ENCODE measurements around the gene HOXC5.

The HOXC5 gene

GRCh38 chr12:54032627-54033100, at the start of gene HOXC5:
HOXC5 (plus strand) TSS chr12:54033050; CDS start chr12:54033123, 73 bp downstream.
- DNase-seq = peak; percentile 89
- in situ Hi-C loops (cut with HindIII; ENCODE audit: low pct_ligation_motif_present, low pct_unique_long_range_greater_than_20kb, low sequenced_read_pairs) = no loop called here

- in situ Hi-C loops (cut with HindIII; ENCODE audit: low pct_ligation_motif_present, low pct_unique_long_range_greater_than_20kb, low sequenced_read_pairs) = no loop called here
- DNase-seq = no peak
These were observed 49.3 kb upstream of the HOXC5 start for GRCh38 chr12:53983568-53983949.

GRCh38 chr12:53983950-53984572, 48.8 kb upstream of the HOXC5 start:
- in situ Hi-C loops (cut with HindIII; ENCODE audit: low pct_ligation_motif_present, low pct_unique_long_range_greater_than_20kb, low sequenced_read_pairs) = no loop called here
- no peak for DNase-seq

GRCh38 chr12:53984901-53985691, 47.8 kb upstream of the HOXC5 start, which contains the start of gene HOXC10:
HOXC10 (plus strand) TSS chr12:53985146; CDS start chr12:53985260, 114 bp downstream.
- in situ Hi-C loops (cut with HindIII; ENCODE audit: low pct_ligation_motif_present, low pct_unique_long_range_greater_than_20kb, low sequenced_read_pairs) = no loop called here
- DNase-seq = peak; percentile 99

GRCh38 chr12:53985692-53985993, 47.2 kb upstream of the HOXC5 start:
- DNase-seq = no peak
- in situ Hi-C loops (cut with HindIII; ENCODE audit: low pct_ligation_motif_present, low pct_unique_long_range_greater_than_20kb, low sequenced_read_pairs) = no loop called here

GRCh38 chr12:53985994-53986685, 46.7 kb upstream of the HOXC5 start:
- in situ Hi-C loops (cut with HindIII; ENCODE audit: low pct_ligation_motif_present, low pct_unique_long_range_greater_than_20kb, low sequenced_read_pairs) = no loop called here
- DNase-seq = peak; percentile 73

DNA sequence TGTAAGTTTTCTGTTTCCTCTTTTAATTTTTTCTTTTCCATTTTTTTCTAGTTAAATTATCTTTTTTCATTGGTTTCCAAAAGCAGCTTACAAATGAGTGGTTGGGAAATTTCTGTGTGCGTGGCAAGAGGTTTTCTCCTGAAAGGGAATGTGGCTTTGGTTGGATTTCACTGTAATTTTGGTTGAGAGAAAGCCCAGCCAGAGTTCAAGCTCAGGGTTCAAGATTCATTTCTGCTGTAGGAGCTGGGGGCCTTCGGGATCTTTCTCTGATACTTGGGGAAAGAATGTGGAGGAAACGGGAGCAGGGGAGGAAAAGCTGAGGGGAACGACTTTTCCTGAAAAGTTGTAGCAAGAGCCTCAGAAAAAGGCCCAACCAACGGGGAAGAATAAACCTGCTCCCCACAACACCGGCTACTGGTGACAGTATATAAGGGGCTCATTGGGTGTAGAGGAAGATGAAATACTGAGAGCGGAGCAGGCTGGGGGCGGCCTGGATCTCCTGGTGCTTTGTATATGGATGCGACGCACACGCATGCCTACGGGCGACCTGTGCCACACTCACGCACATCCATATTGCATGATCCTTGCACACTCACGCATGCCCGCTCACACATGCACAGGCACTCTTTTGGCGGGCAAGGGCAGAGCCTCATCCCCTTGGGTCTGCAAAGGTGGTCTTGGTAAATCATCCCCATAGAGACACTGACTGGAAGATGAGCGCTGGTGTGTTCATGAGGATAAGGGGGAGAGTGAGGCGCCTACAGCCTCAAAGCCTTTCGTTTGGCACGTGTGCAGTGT, 46.0 kb upstream of the HOXC5 start:
- DNase-seq = no peak
- in situ Hi-C loops (cut with HindIII; ENCODE audit: low pct_ligation_motif_present, low pct_unique_long_range_greater_than_20kb, low sequenced_read_pairs) = no loop called here

GRCh38 chr12:53987787-53988230, 45.0 kb upstream of the HOXC5 start:
- in situ Hi-C loops (cut with HindIII; ENCODE audit: low pct_ligation_motif_present, low pct_unique_long_range_greater_than_20kb, low sequenced_read_pairs) = no loop called here
- no peak for DNase-seq

- in situ Hi-C loops (cut with HindIII; ENCODE audit: low pct_ligation_motif_present, low pct_unique_long_range_greater_than_20kb, low sequenced_read_pairs) = no loop called here
- no peak for DNase-seq
These were observed 44.2 kb upstream of the HOXC5 start for GRCh38 chr12:53988541-53989226.

DNA sequence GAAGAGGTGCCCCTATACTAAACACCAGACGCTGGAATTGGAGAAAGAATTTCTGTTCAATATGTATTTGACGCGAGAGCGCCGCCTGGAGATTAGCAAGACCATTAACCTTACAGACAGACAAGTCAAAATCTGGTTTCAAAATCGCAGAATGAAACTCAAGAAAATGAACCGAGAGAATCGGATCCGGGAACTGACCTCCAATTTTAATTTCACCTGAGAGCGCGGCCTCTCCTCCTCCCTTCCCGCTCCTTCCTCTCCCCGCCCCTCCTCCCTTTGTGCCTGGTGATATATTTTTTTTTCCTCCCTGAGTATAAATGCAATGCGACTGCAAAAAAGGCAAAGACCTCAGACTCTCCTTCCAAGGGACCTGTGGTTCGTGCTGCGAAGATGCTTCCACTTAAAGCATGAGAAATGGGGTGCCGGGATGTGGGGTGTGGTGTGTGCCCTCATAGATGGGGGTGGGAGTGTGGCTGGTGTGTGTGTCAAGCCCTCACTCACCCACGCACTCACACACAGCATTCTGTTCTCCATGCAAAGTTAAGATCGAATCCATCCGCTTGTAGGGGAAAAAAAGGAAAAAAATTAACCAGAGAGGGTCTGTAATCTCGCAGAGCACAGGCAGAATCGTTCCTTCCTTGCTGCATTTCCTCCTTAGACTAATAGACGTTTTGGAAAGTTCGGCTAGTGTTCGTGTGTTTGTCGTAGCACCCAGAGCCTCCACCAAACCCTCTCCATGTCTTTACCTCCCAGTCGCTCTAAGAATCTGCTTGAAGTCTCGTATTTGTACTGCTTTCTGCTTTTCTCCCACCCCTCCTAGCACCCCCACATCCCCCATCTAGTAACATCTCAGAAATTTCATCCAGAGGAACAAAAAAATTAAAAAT, 43.4 kb upstream of the HOXC5 start:
- DNase-seq = peak; percentile 44
- in situ Hi-C loops (cut with HindIII; ENCODE audit: low pct_ligation_motif_present, low pct_unique_long_range_greater_than_20kb, low sequenced_read_pairs) = no loop called here

- in situ Hi-C loops (cut with HindIII; ENCODE audit: low pct_ligation_motif_present, low pct_unique_long_range_greater_than_20kb, low sequenced_read_pairs) = no loop called here
- DNase-seq = no peak
These were observed 42.4 kb upstream of the HOXC5 start for GRCh38 chr12:53990311-53991076.

DNA sequence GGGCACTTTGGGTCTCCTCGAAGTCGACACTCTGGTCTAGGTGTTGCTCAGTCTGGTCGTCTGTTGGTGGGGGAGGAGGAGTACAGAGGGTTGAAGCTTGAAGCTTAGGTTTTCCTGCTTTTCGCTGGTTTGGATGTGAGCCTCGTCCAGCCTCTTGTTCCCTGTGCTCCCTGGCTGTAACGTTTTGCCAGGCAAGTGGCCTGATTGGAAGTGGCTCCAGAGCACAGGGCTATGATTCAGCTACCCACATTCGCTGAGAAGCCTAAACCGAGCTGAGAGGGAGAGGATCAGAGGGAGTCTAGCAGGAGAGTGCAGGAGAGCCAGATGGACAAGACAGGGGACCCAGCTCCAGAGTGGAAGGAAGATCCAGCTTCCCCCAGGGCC, 41.8 kb upstream of the HOXC5 start:
- in situ Hi-C loops (cut with HindIII; ENCODE audit: low pct_ligation_motif_present, low pct_unique_long_range_greater_than_20kb, low sequenced_read_pairs) = no loop called here
- no peak for DNase-seq

- DNase-seq = no peak
- in situ Hi-C loops (cut with HindIII; ENCODE audit: low pct_ligation_motif_present, low pct_unique_long_range_greater_than_20kb, low sequenced_read_pairs) = no loop called here
These were observed 40.4 kb upstream of the HOXC5 start for GRCh38 chr12:53992377-53992889.

- in situ Hi-C loops (cut with HindIII; ENCODE audit: low pct_ligation_motif_present, low pct_unique_long_range_greater_than_20kb, low sequenced_read_pairs) = no loop called here
- no peak for DNase-seq
These were observed 39.5 kb upstream of the HOXC5 start for GRCh38 chr12:53993162-53994008.

DNA sequence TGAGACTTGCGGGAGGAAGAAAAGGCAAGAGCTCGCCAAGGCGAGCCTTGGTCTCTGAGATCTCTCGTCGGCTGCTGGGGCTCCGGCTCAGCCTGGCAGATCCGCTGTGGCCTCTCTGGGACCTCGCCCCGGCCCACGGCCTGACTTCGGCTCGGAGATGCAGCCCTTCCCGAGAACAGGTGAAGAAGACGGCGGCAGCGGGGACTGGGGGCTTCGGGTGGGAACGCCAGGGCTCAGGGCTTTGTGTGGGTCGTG, 38.9 kb upstream of the HOXC5 start:
- in situ Hi-C loops (cut with HindIII; ENCODE audit: low pct_ligation_motif_present, low pct_unique_long_range_greater_than_20kb, low sequenced_read_pairs) = no loop called here
- DNase-seq = no peak

Measured in ACHN (cell line).